ENCODE results near the gene ME3.

Gene ME3

GRCh38 chr11:86459002-86459385 is 213.4 kb downstream of the ME3 start:
- TF ChIP-seq TAF1 (IDR thresholded peaks at IDR 0.05; ENCODE audit: low read depth) (no peak), FOXM1 (IDR thresholded peaks at IDR 0.05; ENCODE audit: borderline replicate concordance, low read depth) (no peak), YY1 (IDR thresholded peaks at IDR 0.05; ENCODE audit: low read depth) (no peak), NFIC (IDR thresholded peaks at IDR 0.05) (no peak), TEAD4 (IDR thresholded peaks at IDR 0.05) (no peak), TCF12 (IDR thresholded peaks at IDR 0.05; ENCODE audit: low read depth) (no peak), CREB1 (IDR thresholded peaks at IDR 0.05; ENCODE audit: low read depth) (no peak), ZBTB7A (IDR thresholded peaks at IDR 0.05; ENCODE audit: low read depth) (no peak)
- TF ChIP-seq, protein P1, sequence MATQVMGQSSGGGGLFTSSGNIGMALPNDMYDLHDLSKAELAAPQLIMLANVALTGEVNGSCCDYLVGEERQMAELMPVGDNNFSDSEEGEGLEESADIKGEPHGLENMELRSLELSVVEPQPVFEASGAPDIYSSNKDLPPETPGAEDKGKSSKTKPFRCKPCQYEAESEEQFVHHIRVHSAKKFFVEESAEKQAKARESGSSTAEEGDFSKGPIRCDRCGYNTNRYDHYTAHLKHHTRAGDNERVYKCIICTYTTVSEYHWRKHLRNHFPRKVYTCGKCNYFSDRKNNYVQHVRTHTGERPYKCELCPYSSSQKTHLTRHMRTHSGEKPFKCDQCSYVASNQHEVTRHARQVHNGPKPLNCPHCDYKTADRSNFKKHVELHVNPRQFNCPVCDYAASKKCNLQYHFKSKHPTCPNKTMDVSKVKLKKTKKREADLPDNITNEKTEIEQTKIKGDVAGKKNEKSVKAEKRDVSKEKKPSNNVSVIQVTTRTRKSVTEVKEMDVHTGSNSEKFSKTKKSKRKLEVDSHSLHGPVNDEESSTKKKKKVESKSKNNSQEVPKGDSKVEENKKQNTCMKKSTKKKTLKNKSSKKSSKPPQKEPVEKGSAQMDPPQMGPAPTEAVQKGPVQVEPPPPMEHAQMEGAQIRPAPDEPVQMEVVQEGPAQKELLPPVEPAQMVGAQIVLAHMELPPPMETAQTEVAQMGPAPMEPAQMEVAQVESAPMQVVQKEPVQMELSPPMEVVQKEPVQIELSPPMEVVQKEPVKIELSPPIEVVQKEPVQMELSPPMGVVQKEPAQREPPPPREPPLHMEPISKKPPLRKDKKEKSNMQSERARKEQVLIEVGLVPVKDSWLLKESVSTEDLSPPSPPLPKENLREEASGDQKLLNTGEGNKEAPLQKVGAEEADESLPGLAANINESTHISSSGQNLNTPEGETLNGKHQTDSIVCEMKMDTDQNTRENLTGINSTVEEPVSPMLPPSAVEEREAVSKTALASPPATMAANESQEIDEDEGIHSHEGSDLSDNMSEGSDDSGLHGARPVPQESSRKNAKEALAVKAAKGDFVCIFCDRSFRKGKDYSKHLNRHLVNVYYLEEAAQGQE (IDR thresholded peaks at IDR 0.05; ENCODE audit: low read depth): no peak

GRCh38 chr11:86458294-86459001 is 214.0 kb downstream of the ME3 start:
- TF ChIP-seq TCF12 (IDR thresholded peaks at IDR 0.05; ENCODE audit: low read depth) (no peak), CREB1 (IDR thresholded peaks at IDR 0.05; ENCODE audit: low read depth) (no peak), YY1 (IDR thresholded peaks at IDR 0.05; ENCODE audit: low read depth) (no peak), CEBPB (IDR thresholded peaks at IDR 0.05) (no peak), TEAD4 (IDR thresholded peaks at IDR 0.05) (no peak), EGR1 (IDR thresholded peaks at IDR 0.05) (no peak), ZBTB7A (IDR thresholded peaks at IDR 0.05; ENCODE audit: low read depth) (no peak), FOXM1 (IDR thresholded peaks at IDR 0.05; ENCODE audit: borderline replicate concordance, low read depth) (no peak), TAF1 (IDR thresholded peaks at IDR 0.05; ENCODE audit: low read depth) (no peak), RAD21 (IDR thresholded peaks at IDR 0.05; ENCODE audit: low read depth) (no peak), NFIC (IDR thresholded peaks at IDR 0.05) (no peak), EP300 (IDR thresholded peaks at IDR 0.05; ENCODE audit: borderline replicate concordance) (no peak)
- TF ChIP-seq, protein P2, sequence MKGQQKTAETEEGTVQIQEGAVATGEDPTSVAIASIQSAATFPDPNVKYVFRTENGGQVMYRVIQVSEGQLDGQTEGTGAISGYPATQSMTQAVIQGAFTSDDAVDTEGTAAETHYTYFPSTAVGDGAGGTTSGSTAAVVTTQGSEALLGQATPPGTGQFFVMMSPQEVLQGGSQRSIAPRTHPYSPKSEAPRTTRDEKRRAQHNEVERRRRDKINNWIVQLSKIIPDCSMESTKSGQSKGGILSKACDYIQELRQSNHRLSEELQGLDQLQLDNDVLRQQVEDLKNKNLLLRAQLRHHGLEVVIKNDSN (IDR thresholded peaks at IDR 0.05): no peak
- TF ChIP-seq, protein P1 (IDR thresholded peaks at IDR 0.05; ENCODE audit: low read depth): no peak
- TF ChIP-seq, protein P3, sequence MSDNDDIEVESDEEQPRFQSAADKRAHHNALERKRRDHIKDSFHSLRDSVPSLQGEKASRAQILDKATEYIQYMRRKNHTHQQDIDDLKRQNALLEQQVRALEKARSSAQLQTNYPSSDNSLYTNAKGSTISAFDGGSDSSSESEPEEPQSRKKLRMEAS (IDR thresholded peaks at IDR 0.05): no peak

DNA sequence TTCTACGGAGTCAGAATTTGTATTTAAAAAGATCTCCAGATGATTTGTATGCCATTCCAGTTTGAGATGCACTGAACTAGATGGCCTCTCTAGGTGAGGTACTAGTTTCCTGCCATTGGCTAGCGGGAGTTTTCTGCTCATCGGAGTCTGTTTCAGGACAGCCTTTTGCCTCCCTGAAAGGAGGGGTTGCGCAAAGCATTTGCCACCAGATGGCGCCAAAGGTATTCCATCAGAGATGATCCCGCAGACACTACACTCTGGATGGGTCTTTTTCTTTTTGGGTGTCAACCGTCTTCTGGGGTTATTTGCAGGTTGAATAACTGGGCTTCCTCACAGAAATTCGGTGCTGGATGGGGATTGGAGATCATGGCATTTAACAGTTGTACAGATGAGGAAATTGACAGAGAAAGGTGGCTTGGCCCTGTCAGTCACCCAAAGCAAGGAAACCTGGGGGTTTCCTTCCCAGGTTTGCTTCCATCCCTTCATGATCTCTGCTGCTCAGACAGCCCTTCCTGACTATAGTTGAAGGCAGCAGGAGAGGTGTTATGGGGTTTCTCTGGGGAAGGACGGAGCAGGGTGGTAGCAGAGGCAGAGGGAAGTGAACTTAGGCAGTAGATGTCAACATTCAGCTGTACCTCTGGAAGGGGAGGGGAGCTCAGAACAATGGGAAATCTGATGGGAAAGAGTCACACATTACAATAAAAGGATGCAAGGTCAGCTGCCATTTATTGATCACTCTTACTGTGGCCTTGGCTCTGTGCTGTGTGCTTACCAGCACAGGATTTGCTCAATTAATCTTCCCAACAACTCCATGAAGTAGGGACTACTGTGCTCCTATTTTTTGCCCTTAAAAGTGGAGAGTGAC is 216.1 kb downstream of the ME3 start:
- TF ChIP-seq FOXM1 (IDR thresholded peaks at IDR 0.05; ENCODE audit: borderline replicate concordance, low read depth) (no peak; the same call in 1 of the 2 replicates), RAD21 (IDR thresholded peaks at IDR 0.05; ENCODE audit: low read depth) (peak; percentile 96), YY1 (IDR thresholded peaks at IDR 0.05; ENCODE audit: low read depth) (0 out of 2 replicates have a peak, but pooled peaks have one; percentile 26), EGR1 (IDR thresholded peaks at IDR 0.05) (no peak), TAF1 (IDR thresholded peaks at IDR 0.05; ENCODE audit: low read depth) (no peak), CEBPB (IDR thresholded peaks at IDR 0.05) (peak; percentile 52; the same call in 1 of the 2 replicates), EP300 (IDR thresholded peaks at IDR 0.05; ENCODE audit: borderline replicate concordance) (no peak)
- TF ChIP-seq, protein P1 (IDR thresholded peaks at IDR 0.05; ENCODE audit: low read depth): no peak
- TF ChIP-seq, protein P2 (IDR thresholded peaks at IDR 0.05): no peak

Measured in Ishikawa (cell line).